Activated T-cell treated with anti-CD3 and anti-CD28 coated beads, Interleukin-2, amount 50 U/mL, for 4 hours (primary cell): Measurements from ENCODE around the gene SHFL. TPM values are rescaled to one million over a fixed set of nuclear protein-coding genes. Genes with fewer than 3 reads are reported as not detected.

Source experiments
- ATAC-seq, 2 donors: fragments of 200-7000 bp; cut with Tn5 transposase; one replicate each; pipeline ENCODE4 v1.10.0; 2021
- DNase-seq: peaks from one replicate; pipeline ENCODE4 v3.0.0-alpha.2; 2020
- H3K27me3 Mint-ChIP-seq: one replicate; pipeline ENCODE4 v1.8.0; 2021; ENCODE audit warnings: low read depth, mixed read lengths
- H3K36me3 Mint-ChIP-seq: one replicate; pipeline ENCODE4 v1.8.0; 2022; ENCODE audit warnings: mixed read lengths; ENCODE audit not compliant: insufficient read depth
- H3K4me1 Mint-ChIP-seq: one replicate; pipeline ENCODE4 v1.8.0; 2021; ENCODE audit warnings: low read depth, mixed read lengths
- H3K4me3 Mint-ChIP-seq: one replicate; pipeline ENCODE4 v1.8.0; 2021; ENCODE audit warnings: mild to moderate bottlenecking, moderate library complexity, mixed read lengths
- H3K9me3 Mint-ChIP-seq: one replicate; pipeline ENCODE4 v1.8.0; 2021; ENCODE audit warnings: mixed read lengths
- total RNA-seq, 3 donors: library from RNA; stranded (reverse); gene quantifications; one replicate each; pipeline ENCODE4 v1.2.1, GENCODE V29; 2021

Gene SHFL
- total RNA-seq, 3 donors from 2014 or later: 20.1 to 26.8 (median 26.2) TPM

DNA sequence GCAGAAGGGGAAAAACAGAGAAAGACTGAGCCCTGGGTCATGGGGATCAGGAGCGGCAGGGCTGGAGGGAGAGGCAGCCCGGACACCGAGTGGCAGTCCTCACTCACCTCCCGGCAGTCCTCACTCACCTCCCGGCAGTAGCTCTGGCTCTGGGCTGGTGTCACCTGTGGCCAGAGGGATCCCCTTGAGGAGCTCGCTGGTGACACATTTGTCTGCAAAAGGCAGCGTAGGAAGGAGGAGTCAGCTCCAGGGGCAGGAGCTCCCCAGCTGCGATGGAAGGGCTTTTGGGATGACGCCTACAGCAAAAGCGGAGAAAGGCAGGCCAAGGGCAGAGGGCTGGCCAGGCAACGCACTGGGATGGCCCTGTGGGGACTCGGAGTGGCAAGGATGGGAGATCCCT, 32.8 kb downstream of the SHFL start:
- Mint-ChIP-seq H3K4me3 (peak overlapping the region; percentile 97), H3K27me3 (no peaks in the 10 kb centered on the region), H3K4me1 (peaks cover 33% of the 10 kb centered on the region), H3K36me3 (peaks cover 16% of the 10 kb centered on the region), H3K9me3 (no peaks in the 10 kb centered on the region)
- no peak for ATAC-seq
- DNase-seq: no peak

DNA sequence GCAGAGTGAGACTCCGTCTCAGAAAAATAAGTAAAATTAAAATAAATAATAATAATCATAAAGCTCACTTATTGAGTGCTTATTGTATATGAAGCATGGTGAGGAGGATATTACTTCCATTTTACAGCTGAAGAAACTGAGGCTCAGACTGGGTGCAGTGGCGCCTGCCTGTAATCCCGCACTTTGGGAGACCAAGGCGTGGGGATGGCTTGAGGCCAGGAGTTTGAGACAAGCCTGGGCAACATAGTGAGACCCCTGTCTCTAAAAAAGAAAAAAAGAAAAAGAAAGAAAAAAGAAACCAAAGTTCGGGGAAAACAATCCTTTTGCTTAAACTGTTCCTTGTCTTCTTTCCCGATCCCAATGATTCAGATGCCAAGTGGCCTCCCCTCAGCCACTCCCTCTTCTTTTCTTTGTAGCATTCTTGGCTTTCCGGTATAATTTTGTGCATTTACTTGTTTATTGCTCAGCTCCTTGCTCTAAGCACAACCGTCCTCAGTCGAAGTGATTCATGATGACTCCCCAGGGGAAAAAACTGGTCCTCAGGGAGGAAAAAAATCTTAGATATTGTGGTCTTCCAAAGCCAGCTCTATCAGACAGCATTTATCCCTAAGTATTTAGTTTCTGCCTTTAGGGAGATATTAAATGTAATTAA, 34.5 kb downstream of the SHFL start:
- no peaks in the 10 kb centered on the region for H3K9me3 Mint-ChIP-seq
- H3K27me3 Mint-ChIP-seq: no peaks in the 10 kb centered on the region
- no peak for ATAC-seq
- H3K36me3 Mint-ChIP-seq: peaks cover 16% of the 10 kb centered on the region
- DNase-seq: no peak
- H3K4me3 Mint-ChIP-seq: no peak overlapping the region
- peaks cover 30% of the 10 kb centered on the region for H3K4me1 Mint-ChIP-seq

- H3K9me3 Mint-ChIP-seq: no peaks in the 10 kb centered on the region
- H3K27me3 Mint-ChIP-seq: no peaks in the 10 kb centered on the region
- no peak overlapping the region for H3K4me3 Mint-ChIP-seq
- DNase-seq: no peak
- no peak for ATAC-seq
- peaks cover 20% of the 10 kb centered on the region for H3K4me1 Mint-ChIP-seq
- H3K36me3 Mint-ChIP-seq: peaks cover 12% of the 10 kb centered on the region
Observed at GRCh38 chr19:10122045-10122444, 35.9 kb downstream of the SHFL start.

GRCh38 chr19:10124429-10124828, 38.3 kb downstream of the SHFL start:
- H3K4me1 Mint-ChIP-seq: peaks cover 8% of the 10 kb centered on the region
- H3K27me3 Mint-ChIP-seq: no peaks in the 10 kb centered on the region
- no peak overlapping the region for H3K4me3 Mint-ChIP-seq
- no peak for DNase-seq
- H3K9me3 Mint-ChIP-seq: no peaks in the 10 kb centered on the region
- ATAC-seq: no peak
- peaks cover 3% of the 10 kb centered on the region for H3K36me3 Mint-ChIP-seq

- H3K27me3 Mint-ChIP-seq: no peaks in the 10 kb centered on the region
- DNase-seq (no peak), ATAC-seq (no peak)
- peaks cover 3% of the 10 kb centered on the region for H3K36me3 Mint-ChIP-seq
- no peaks in the 10 kb centered on the region for H3K9me3 Mint-ChIP-seq
- no peak overlapping the region for H3K4me3 Mint-ChIP-seq
- no peaks in the 10 kb centered on the region for H3K4me1 Mint-ChIP-seq
Observed at GRCh38 chr19:10126213-10126639, 40.1 kb downstream of the SHFL start.

- H3K27me3 Mint-ChIP-seq: no peaks in the 10 kb centered on the region
- no peak overlapping the region for H3K4me3 Mint-ChIP-seq
- no peaks in the 10 kb centered on the region for H3K4me1 Mint-ChIP-seq
- H3K36me3 Mint-ChIP-seq: peaks cover 22% of the 10 kb centered on the region
- DNase-seq (no peak), ATAC-seq (no peak)
- H3K9me3 Mint-ChIP-seq: no peaks in the 10 kb centered on the region
Observed at GRCh38 chr19:10132905-10133304, 46.8 kb downstream of the SHFL start.

GRCh38 chr19:10133596-10133995, 47.5 kb downstream of the SHFL start:
- DNase-seq (no peak), ATAC-seq (no peak)
- no peaks in the 10 kb centered on the region for H3K27me3 Mint-ChIP-seq
- H3K9me3 Mint-ChIP-seq: no peaks in the 10 kb centered on the region
- H3K36me3 Mint-ChIP-seq: peaks cover 25% of the 10 kb centered on the region
- no peaks in the 10 kb centered on the region for H3K4me1 Mint-ChIP-seq
- H3K4me3 Mint-ChIP-seq: no peak overlapping the region

DNA sequence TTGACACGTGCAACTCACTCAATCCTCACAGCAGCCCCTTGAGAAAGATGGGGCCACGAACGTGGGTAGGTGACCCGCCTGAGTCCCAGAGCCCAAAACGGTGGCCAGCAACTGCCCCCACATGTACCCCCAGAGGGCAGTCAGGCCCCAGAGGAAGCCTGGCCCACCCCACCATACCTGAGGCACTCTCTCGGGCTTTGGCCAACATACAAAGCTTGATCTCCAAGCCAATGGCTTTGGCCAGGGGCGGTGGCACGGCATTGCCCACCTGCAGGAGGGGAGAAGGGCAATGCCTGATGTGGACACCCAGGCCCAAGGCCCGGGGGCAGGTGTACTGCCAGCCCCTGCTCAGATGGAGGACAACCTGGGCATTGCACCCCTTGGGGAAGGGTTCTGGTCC, 47.9 kb downstream of the SHFL start:
- no peaks in the 10 kb centered on the region for H3K4me1 Mint-ChIP-seq
- H3K36me3 Mint-ChIP-seq: peaks cover 26% of the 10 kb centered on the region
- H3K27me3 Mint-ChIP-seq: no peaks in the 10 kb centered on the region
- no peaks in the 10 kb centered on the region for H3K9me3 Mint-ChIP-seq
- no peak overlapping the region for H3K4me3 Mint-ChIP-seq
- ATAC-seq: no peak
- no peak for DNase-seq

- ATAC-seq: no peak
- Mint-ChIP-seq H3K4me1 (peaks cover 5% of the 10 kb centered on the region), H3K36me3 (peaks cover 34% of the 10 kb centered on the region), H3K27me3 (no peaks in the 10 kb centered on the region), H3K4me3 (no peak overlapping the region), H3K9me3 (no peaks in the 10 kb centered on the region)
- no peak for DNase-seq
Observed at GRCh38 chr19:10135551-10136334, 49.6 kb downstream of the SHFL start.

DNA sequence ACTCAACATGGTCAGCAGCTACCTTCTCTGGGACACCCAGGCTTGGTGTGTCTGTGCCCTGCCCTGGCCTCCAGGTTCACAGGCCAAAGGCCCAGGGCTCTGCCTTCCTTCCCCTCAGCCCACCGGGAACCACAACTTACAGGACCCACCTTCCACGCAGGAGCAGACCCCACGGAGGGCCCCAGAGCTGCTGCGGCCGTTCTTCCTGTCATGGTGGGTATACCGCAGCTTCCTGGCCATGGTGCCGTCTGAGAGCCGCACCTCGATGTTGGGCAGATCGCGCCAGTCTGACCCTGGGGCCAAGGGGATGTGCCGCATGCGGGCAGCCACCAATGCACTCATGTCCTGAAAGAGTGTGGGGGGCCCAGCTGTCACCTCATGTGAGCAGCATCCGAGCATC, 50.8 kb downstream of the SHFL start:
- DNase-seq (no peak), ATAC-seq (no peak)
- no peak overlapping the region for H3K4me3 Mint-ChIP-seq
- H3K36me3 Mint-ChIP-seq: peaks cover 39% of the 10 kb centered on the region
- H3K4me1 Mint-ChIP-seq: peaks cover 15% of the 10 kb centered on the region
- no peaks in the 10 kb centered on the region for H3K27me3 Mint-ChIP-seq
- no peaks in the 10 kb centered on the region for H3K9me3 Mint-ChIP-seq

DNA sequence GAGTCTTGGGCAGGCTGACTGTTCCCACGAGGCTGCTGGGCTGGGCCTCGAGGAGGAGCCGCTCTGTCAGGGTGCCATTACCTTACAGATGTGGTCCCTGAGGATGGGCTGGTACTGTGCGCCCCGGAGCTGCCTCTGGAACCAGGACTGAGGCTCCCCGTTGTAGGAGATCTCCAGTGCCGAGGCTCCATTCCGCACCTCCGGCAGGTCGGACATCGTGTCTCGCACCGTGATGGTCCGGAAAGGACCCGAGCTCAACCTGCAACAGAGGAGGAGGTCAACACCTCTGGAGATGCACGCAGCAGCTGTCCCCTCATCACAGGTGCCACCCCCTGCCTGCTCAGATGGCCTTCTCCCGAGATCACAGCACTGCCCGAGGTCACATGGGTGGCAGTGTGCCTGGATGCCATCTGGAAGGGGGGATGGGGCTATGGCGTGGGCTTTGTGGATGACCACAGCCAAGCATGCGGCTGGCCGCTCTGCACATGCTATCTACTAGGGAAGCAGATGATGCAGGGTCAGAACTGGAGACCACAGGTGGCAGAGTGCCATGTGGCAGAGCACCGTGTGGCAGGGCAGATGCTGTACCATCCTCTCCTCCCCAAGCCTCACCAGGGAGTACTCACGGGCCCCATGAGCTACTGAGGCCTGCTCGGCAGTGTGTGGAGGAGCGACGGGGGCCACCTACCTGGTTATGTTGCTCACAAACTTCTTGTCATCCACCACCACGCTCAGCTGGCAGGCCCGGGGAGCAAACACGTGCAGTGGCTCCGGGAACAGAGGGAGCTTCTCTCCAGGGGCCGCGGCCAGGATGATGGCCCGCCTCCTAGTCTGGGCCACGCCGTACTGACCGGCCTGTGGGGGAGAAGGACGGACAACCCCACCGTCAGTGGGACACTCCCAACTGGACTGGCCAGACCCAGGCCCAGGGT, 51.9 kb downstream of the SHFL start:
- no peak for DNase-seq
- Mint-ChIP-seq H3K4me3 (no peak overlapping the region), H3K4me1 (peaks cover 26% of the 10 kb centered on the region), H3K27me3 (no peaks in the 10 kb centered on the region), H3K36me3 (peaks cover 40% of the 10 kb centered on the region), H3K9me3 (no peaks in the 10 kb centered on the region)
- no peak for ATAC-seq

DNA sequence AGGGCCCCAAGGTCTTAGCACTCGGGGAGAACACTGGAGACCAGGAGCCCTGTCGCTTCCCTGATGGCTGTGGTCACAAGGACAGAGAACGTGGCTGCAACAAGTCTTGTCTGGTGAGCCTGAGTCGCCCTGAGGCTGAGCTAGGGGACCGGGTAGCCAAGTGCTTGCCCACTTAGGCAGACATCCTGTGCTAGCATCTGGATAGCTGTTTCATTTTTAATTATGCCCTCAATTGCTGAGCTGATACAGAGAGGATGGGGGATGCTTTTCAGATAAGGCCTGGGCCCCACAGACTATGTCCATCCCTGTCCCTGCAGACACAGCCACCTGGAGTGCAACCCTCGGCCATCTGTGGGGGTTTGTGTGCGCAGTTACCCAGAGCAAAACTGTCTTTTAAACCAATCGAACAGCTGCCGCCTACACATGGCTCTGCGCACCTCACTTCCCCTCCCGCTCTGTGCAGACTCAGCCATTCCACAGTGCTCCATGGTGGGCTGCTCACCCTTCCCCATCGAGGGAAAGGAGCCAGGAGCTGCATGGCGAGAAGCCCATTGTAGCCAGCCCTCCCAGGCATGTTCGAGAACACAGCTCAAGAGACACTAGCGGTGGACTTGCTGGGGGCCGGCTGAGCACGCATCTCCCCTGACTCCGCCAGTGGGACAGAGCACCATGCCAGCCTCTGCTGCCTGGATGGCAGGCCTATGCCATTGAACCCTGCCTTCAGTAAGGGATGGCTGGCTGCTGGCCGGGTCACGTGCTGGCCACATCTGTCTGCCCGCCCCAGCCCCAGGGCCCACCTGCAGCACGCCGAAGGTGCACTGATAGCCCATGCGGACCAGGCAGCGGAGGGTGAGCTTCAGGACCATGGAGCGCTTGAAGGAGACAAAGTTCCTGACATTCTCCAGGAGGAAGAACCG, 53.0 kb downstream of the SHFL start:
- ATAC-seq (no peak), DNase-seq (no peak)
- H3K4me3 Mint-ChIP-seq: no peak overlapping the region
- H3K27me3 Mint-ChIP-seq: no peaks in the 10 kb centered on the region
- no peaks in the 10 kb centered on the region for H3K9me3 Mint-ChIP-seq
- H3K36me3 Mint-ChIP-seq: peaks cover 35% of the 10 kb centered on the region
- peaks cover 34% of the 10 kb centered on the region for H3K4me1 Mint-ChIP-seq

- Mint-ChIP-seq H3K27me3 (no peaks in the 10 kb centered on the region), H3K4me3 (no peak overlapping the region), H3K4me1 (peaks cover 38% of the 10 kb centered on the region), H3K9me3 (no peaks in the 10 kb centered on the region), H3K36me3 (peaks cover 39% of the 10 kb centered on the region)
- DNase-seq: no peak
- no peak for ATAC-seq
Observed at GRCh38 chr19:10139952-10140351, 53.8 kb downstream of the SHFL start.
